GM12878 (cell line): ENCODE results near the gene CRNKL1. TPM values are rescaled to one million over a fixed set of nuclear protein-coding genes. Genes with fewer than 3 reads are reported as not detected.

ENCODE experiments used
- ATAC-seq: fragments of 200-7000 bp; cut with Tn5 transposase; 3 replicates; pipeline ENCODE4 v1.9.1; 2020; ENCODE audit warnings: mild to moderate bottlenecking, moderate library complexity
- BruUV-seq: library from RNA; stranded (reverse); fragments of 400-500 nt; replicated peaks from 2 replicates; lab custom pipeline; 2021; lab: Mats Ljungman, UMichigan
- CTCF ChIA-PET: fragments of 300-600 bp; sonication (Branson Sonifier 250); formaldehyde crosslinking; extraction: SDS; loops from one replicate; lab custom pipeline; 2021; ENCODE audit warnings: inconsistent platforms; lab: Yijun Ruan, JAX
- POLR2A ChIA-PET: fragments of 350-600 bp; formaldehyde crosslinking; extraction: SDS; loops from one replicate; lab custom pipeline; 2021; ENCODE audit warnings: inconsistent platforms; lab: Charles Lee
- RAD21 ChIA-PET: fragments of 300-600 bp; sonication (Branson Sonifier 250); formaldehyde crosslinking; loops from one replicate; lab custom pipeline; 2023; ENCODE audit warnings: antibody characterized with exemption; ENCODE audit not compliant: unreplicated experiment; lab: Charles Lee
- SMC1A ChIA-PET: fragments of 300-600 bp; sonication (Branson Sonifier 250); formaldehyde crosslinking; loops from one replicate; lab custom pipeline; 2023; ENCODE audit not compliant: unreplicated experiment, uncharacterized antibody; lab: Charles Lee
- DNase-seq: peaks from one replicate; pipeline ENCODE4 v3.0.0-alpha.2; 2011; ENCODE audit warnings: low read depth, low spot score
- FAIRE-seq: peaks from 3 replicates; lab custom pipeline; 2011; peaks lifted over from hg19 to GRCh38; lab: Jason Lieb, UNC
- H2AFZ ChIP-seq: 2 replicates; pipeline ENCODE4 v1.6.0; 2011; ENCODE audit warnings: low read depth, low read length, control low read depth; ENCODE audit not compliant: control insufficient read depth
- H3K27ac ChIP-seq: 2 replicates; pipeline ENCODE4 v1.5.1; 2011; ENCODE audit warnings: control low read depth; ENCODE audit not compliant: control insufficient read depth, insufficient read depth
- H3K27me3 ChIP-seq, 2 experiments: replicated peaks in 1 of 2; 2 replicates each; pipeline versions ENCODE4 v1.6.0 to v1.6.1; 2011; ENCODE audit warnings: low read length in 1 of 2; ENCODE audit not compliant: control insufficient read depth in 2 of 2, insufficient read depth in 2 of 2
- H3K36me3 ChIP-seq, 2 experiments: 2 replicates each; pipeline ENCODE4 v1.5.1; 2011; ENCODE audit warnings: low read length in 1 of 2; ENCODE audit not compliant: control insufficient read depth in 2 of 2, insufficient read depth in 2 of 2
- H3K4me1 ChIP-seq: 2 replicates; pipeline ENCODE4 v1.6.1; 2011; ENCODE audit warnings: mild to moderate bottlenecking, low read length, moderate library complexity, mixed read lengths; ENCODE audit not compliant: control insufficient read depth, insufficient read depth
- H3K4me2 ChIP-seq: 2 replicates; pipeline ENCODE4 v1.6.0; 2011; ENCODE audit warnings: control low read depth; ENCODE audit not compliant: control insufficient read depth, insufficient read depth
- H3K4me3 ChIP-seq: fragments of 200-600 bp; sonication (generic); 2 replicates; pipeline ENCODE4 v1.5.1; 2016
- H3K79me2 ChIP-seq: 2 replicates; pipeline ENCODE4 v1.6.0; 2011; ENCODE audit warnings: low read length; ENCODE audit not compliant: control insufficient read depth, insufficient read depth
- H3K9ac ChIP-seq: 2 replicates; pipeline ENCODE4 v1.8.0; 2011; ENCODE audit warnings: low read length, control low read depth, mixed read lengths; ENCODE audit not compliant: control insufficient read depth, insufficient read depth
- H3K9me3 ChIP-seq: replicated peaks from 3 replicates; pipeline ENCODE4 v1.5.1; 2011; ENCODE audit warnings: mild to moderate bottlenecking, low read length; ENCODE audit not compliant: control insufficient read depth, insufficient read depth
- H4K20me1 ChIP-seq: 2 replicates; pipeline ENCODE4 v1.6.0; 2011; ENCODE audit not compliant: control insufficient read depth, insufficient read depth
- CBFB ChIP-seq: IDR thresholded peaks from 2 replicates; pipeline ENCODE4 v1.6.1; 2016; ENCODE audit warnings: antibody characterized with exemption, low read depth
- CEBPB ChIP-seq, 2 experiments: fragments of 150-350 bp in 1 of 2; IDR thresholded peaks; 2 replicates each; pipeline ENCODE4 v1.6.1; 2012 to 2014; ENCODE audit warnings: low read depth in 2 of 2, low read length in 2 of 2, borderline replicate concordance in 1 of 2, inconsistent platforms in 1 of 2
- MXI1 ChIP-seq: fragments of 150-350 bp; IDR thresholded peaks from 2 replicates; pipeline ENCODE4 v1.6.1; 2011; ENCODE audit warnings: low read depth, mild to moderate bottlenecking, inconsistent platforms, low read length, improper control_type of control experiment
- NFYB ChIP-seq: IDR thresholded peaks from 2 replicates; pipeline ENCODE4 v1.6.1; 2011; ENCODE audit warnings: low read depth, mild to moderate bottlenecking, low read length, improper control_type of control experiment, moderate library complexity; ENCODE audit not compliant: insufficient read depth
- ZNF384 ChIP-seq: IDR thresholded peaks from 2 replicates; pipeline ENCODE4 v1.6.1; 2012; ENCODE audit warnings: low read depth, mild to moderate bottlenecking, low read length, improper control_type of control experiment, borderline replicate concordance
- WGBS: methylation state at CpG from one replicate; pipeline ENCODE4 v1.1.6; 2016; ENCODE audit warnings: low lambda C conversion rate; ENCODE audit not compliant: insufficient replicate concordance, insufficient coverage; ENCODE audit errors: missing lambda C conversion rate; 5-methylcytosine and 5-hydroxymethylcytosine counted together
- in situ Hi-C: fragments of 300-500 bp; cut with MboI; formaldehyde crosslinking; loops from 9 replicates; pipeline ENCODE4 v1.14.3; 2018; ENCODE audit warnings: mixed read lengths
- intact Hi-C: fragments of 100-400 bp; cut with micrococcal nuclease; formaldehyde crosslinking; loops from one replicate; pipeline ENCODE4 v1.14.2; 2022; ENCODE audit not compliant: unreplicated experiment
- polyA plus RNA-seq, 11 experiments: library from polyadenylated mRNA; depleted of rRNA in 4 of 11; unstranded in 6 of 11; stranded (reverse) in 5 of 11; fragments of >200 nt; fragmentation: Nextera tagmentation in 4 of 11; fragmentation: Illumina TruSeq in 1 of 11; extraction: Ambion mirVana in 4 of 11; extraction: Trizol in 1 of 11; gene quantifications; 1 replicate in 1 of 11; 2 replicates in 10 of 11; pipeline versions ENCODE4 v1.2.1 to v1.2.3, GENCODE V29; 2011 to 2016; ENCODE audit warnings: inconsistent platforms in 2 of 11, missing spikeins in 2 of 11, low read depth in 1 of 11
- total RNA-seq, 4 experiments: library from RNA; depleted of rRNA in 3 of 4; stranded (reverse); fragments of >200 nt in 3 of 4; fragmentation: Illumina TruSeq in 1 of 4; extraction: Trizol in 1 of 4; gene quantifications; 2 replicates each; pipeline versions ENCODE4 v1.2.1 to v1.2.3, GENCODE V29; 2013 to 2021
- TF ChIP-seq, protein P1 (sequence below): fragments of 450-650 bp; IDR thresholded peaks from 2 replicates; pipeline ENCODE4 v1.6.1; 2017; ENCODE audit warnings: mild to moderate bottlenecking, moderate library complexity
- TF ChIP-seq, protein P2 (sequence below): fragments of 450-650 bp; conservative IDR thresholded peaks from 2 replicates; pipeline ENCODE4 v1.6.1; 2017; ENCODE audit warnings: mild to moderate bottlenecking, moderate library complexity
- TF ChIP-seq, protein P3 (sequence below): fragments of 450-650 bp; formaldehyde crosslinking; IDR thresholded peaks from 2 replicates; pipeline ENCODE4 v1.4.0; 2022; ENCODE audit warnings: mild to moderate bottlenecking, moderate library complexity

CRNKL1 gene
- total and polyA plus RNA-seq, 10 of the 15 experiments (the other 5 are each of a cell fraction or from before 2014, with no cell fraction given): 9.5 to 28.4 (median 17.5) TPM

DNA sequence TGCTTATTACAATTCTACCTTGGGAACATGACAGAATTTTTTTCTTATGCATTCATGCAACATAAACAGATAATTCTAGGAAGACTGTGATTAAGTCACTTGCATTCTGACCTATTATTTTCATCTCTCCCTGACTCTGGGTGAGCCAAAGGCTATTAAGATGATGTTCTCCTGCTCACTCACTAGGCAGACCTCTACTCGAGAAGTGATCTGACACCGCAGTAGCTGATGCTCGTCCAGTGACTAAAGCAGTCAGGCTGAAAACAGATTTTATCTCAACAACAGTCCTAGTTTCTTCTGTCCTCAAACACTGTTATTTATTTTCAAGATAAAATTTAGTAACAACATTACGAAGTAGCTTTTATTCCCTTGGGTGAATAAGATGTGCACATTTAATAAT lies 17.8 kb downstream of the CRNKL1 start:
- H3K4me1 ChIP-seq: no peaks in the 10 kb centered on the region
- TF ChIP-seq, protein P1, sequence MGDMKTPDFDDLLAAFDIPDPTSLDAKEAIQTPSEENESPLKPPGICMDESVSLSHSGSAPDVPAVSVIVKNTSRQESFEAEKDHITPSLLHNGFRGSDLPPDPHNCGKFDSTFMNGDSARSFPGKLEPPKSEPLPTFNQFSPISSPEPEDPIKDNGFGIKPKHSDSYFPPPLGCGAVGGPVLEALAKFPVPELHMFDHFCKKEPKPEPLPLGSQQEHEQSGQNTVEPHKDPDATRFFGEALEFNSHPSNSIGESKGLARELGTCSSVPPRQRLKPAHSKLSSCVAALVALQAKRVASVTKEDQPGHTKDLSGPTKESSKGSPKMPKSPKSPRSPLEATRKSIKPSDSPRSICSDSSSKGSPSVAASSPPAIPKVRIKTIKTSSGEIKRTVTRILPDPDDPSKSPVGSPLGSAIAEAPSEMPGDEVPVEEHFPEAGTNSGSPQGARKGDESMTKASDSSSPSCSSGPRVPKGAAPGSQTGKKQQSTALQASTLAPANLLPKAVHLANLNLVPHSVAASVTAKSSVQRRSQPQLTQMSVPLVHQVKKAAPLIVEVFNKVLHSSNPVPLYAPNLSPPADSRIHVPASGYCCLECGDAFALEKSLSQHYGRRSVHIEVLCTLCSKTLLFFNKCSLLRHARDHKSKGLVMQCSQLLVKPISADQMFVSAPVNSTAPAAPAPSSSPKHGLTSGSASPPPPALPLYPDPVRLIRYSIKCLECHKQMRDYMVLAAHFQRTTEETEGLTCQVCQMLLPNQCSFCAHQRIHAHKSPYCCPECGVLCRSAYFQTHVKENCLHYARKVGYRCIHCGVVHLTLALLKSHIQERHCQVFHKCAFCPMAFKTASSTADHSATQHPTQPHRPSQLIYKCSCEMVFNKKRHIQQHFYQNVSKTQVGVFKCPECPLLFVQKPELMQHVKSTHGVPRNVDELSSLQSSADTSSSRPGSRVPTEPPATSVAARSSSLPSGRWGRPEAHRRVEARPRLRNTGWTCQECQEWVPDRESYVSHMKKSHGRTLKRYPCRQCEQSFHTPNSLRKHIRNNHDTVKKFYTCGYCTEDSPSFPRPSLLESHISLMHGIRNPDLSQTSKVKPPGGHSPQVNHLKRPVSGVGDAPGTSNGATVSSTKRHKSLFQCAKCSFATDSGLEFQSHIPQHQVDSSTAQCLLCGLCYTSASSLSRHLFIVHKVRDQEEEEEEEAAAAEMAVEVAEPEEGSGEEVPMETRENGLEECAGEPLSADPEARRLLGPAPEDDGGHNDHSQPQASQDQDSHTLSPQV: no peak
- TF ChIP-seq, protein P2, sequence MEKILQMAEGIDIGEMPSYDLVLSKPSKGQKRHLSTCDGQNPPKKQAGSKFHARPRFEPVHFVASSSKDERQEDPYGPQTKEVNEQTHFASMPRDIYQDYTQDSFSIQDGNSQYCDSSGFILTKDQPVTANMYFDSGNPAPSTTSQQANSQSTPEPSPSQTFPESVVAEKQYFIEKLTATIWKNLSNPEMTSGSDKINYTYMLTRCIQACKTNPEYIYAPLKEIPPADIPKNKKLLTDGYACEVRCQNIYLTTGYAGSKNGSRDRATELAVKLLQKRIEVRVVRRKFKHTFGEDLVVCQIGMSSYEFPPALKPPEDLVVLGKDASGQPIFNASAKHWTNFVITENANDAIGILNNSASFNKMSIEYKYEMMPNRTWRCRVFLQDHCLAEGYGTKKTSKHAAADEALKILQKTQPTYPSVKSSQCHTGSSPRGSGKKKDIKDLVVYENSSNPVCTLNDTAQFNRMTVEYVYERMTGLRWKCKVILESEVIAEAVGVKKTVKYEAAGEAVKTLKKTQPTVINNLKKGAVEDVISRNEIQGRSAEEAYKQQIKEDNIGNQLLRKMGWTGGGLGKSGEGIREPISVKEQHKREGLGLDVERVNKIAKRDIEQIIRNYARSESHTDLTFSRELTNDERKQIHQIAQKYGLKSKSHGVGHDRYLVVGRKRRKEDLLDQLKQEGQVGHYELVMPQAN: no peak
- no peak for TF ChIP-seq CEBPB (IDR thresholded peaks at IDR 0.05; ENCODE audit: borderline replicate concordance in 1 of 2, low read depth in 2 of 2, low read length in 2 of 2)
- no peak for TF ChIP-seq CBFB
- no peak for TF ChIP-seq MXI1
- TF ChIP-seq, protein P3, sequence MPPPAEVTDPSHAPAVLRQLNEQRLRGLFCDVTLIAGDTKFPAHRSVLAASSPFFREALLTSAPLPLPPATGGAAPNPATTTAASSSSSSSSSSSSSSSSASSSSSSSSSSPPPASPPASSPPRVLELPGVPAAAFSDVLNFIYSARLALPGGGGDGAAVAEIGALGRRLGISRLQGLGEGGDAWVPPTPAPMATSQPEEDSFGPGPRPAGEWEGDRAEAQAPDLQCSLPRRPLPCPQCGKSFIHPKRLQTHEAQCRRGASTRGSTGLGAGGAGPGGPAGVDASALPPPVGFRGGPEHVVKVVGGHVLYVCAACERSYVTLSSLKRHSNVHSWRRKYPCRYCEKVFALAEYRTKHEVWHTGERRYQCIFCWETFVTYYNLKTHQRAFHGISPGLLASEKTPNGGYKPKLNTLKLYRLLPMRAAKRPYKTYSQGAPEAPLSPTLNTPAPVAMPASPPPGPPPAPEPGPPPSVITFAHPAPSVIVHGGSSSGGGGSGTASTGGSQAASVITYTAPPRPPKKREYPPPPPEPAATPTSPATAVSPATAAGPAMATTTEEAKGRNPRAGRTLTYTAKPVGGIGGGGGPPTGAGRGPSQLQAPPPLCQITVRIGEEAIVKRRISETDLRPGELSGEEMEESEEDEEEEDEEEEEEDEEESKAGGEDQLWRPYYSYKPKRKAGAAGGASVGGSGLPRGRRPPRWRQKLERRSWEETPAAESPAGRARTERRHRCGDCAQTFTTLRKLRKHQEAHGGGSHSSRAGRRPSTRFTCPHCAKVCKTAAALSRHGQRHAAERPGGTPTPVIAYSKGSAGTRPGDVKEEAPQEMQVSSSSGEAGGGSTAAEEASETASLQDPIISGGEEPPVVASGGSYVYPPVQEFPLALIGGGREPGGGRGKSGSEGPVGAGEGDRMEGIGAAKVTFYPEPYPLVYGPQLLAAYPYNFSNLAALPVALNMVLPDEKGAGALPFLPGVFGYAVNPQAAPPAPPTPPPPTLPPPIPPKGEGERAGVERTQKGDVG (CRISPR knock-in tag): no peak
- TF ChIP-seq NFYB: no peak
- TF ChIP-seq ZNF384: no peak
- ATAC-seq: no peak
- H2AFZ ChIP-seq: no peak overlapping the region
- no peaks in the 10 kb centered on the region for H3K9me3 ChIP-seq
- H3K27ac ChIP-seq: no peak overlapping the region
- intact Hi-C loops: no loop called here
- no peaks in the 10 kb centered on the region for H4K20me1 ChIP-seq
- CTCF ChIA-PET: interaction anchor here (0.7 to 3.8 kb wide), 4 partner anchors 10 to 1604 kb away, joined by 3 to 14 read pairs (median 4); partner anchors contain the start of genes CFAP61 and CRNKL1
- H3K27me3 ChIP-seq: no peaks in the 10 kb centered on the region
- H3K79me2 ChIP-seq: no peaks in the 10 kb centered on the region
- DNase-seq: no peak
- FAIRE-seq: no peak
- H3K4me3 ChIP-seq: no peak overlapping the region
- no peak overlapping the region for H3K4me2 ChIP-seq
- 92% methylated on average over 4 of the region's 4 CpGs for WGBS
- H3K9ac ChIP-seq: no peak overlapping the region
- in situ Hi-C loops: no loop called here
- RAD21 ChIA-PET: no interaction called here
- H3K36me3 ChIP-seq: peaks cover 5 to 44% of the 10 kb centered on the region in 2 experiments
- no TSS peak for BruUV-seq
- POLR2A ChIA-PET: no interaction called here
- SMC1A ChIA-PET: interaction anchor here (0.6 kb wide), 1 partner anchor 171 kb away, joined by 3 read pairs; no protein-coding TSS in a partner anchor
